GM12801 (cell line): ENCODE data around the gene SERPINB7.

ENCODE experiments used
- TF ChIP-seq, protein P1 (sequence below): IDR thresholded peaks from one replicate; pipeline ENCODE4 v1.5.1; 2011; ENCODE audit warnings: control low read depth; ENCODE audit not compliant: insufficient read length; ENCODE audit errors: extremely low read depth

Gene SERPINB7

DNA sequence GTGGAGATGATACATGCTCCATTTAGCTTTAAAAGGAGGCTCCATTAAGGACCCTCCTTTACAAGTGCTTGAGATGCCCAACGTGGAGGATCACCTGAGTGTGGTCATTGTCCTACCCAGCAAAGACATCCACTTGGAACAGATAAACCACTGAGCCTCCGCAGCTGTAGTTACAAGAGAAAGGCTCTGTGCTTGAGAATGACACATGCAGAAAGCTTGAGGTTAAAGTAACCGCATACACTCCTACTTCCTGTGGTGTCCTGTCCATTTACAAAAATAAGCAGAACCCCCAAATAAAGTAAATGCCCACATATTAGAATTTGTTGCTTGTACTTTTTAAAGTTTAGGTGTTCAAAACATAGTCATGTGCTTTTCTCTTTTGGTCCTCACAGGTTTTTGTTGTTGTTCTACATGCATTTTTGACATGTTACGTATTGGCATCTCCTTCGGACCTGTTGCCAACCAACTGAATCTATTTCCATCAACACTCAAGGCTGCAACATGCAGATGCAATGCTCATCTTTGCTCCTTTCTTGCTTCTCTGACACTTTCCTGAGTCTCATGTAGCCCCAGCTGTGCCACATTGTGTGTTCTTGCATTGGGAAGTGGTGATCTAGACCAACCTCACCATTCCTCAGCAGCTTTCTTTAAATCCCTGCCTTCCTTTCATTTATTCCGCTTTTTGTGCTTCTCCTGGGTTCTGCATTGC, 56.0 kb downstream of the SERPINB7 start:
- TF ChIP-seq, protein P1, sequence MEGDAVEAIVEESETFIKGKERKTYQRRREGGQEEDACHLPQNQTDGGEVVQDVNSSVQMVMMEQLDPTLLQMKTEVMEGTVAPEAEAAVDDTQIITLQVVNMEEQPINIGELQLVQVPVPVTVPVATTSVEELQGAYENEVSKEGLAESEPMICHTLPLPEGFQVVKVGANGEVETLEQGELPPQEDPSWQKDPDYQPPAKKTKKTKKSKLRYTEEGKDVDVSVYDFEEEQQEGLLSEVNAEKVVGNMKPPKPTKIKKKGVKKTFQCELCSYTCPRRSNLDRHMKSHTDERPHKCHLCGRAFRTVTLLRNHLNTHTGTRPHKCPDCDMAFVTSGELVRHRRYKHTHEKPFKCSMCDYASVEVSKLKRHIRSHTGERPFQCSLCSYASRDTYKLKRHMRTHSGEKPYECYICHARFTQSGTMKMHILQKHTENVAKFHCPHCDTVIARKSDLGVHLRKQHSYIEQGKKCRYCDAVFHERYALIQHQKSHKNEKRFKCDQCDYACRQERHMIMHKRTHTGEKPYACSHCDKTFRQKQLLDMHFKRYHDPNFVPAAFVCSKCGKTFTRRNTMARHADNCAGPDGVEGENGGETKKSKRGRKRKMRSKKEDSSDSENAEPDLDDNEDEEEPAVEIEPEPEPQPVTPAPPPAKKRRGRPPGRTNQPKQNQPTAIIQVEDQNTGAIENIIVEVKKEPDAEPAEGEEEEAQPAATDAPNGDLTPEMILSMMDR = no peak

DNA sequence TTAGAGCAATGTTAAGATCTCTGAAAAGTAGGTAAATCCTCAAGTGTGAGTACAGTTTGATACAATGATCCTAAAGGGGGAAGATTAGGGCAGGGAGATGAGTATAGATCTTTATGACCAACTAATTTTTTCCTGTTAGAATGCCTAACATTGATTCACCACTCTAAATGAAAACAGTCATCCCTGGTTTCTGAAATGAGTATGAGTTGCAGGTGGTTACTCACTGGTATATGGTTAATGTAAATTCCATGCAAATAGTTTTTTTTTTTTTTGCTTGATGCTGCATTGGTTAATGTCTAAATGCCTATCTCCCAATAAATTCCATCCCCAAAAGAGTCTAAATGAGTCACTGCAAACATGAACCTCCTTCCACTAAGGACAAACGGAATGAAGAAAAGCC, 57.3 kb downstream of the SERPINB7 start:
- TF ChIP-seq, protein P1 = no peak

DNA sequence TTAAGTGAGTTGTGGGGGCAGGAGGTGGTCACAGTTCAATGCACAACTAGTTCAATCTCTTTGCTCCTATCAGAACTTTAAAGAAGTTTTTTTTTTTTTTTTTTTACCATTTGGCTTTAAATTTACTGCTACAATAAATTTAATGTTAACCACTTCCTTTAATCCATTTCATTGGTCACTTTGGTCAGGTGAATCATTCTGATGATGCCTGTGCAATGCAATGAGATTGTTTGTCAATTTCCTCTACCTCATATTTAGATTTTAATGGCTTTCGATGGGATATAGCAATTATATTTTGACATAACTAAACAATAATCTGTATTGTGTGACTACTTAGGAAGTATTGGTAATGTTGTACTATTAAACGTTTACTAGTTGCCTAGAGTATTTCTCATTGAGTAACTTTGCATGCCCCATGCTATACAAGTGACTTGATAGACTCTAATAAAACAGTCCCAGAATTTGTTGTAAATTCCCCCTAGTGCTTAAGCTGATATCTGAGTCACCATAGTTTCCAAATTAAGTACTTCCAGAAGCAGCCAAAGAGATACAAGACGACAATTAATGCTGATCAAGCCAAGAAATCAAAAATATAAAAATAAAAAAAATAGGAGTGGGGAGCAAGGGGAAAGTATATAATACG, 59.4 kb downstream of the SERPINB7 start:
- TF ChIP-seq, protein P1 = no peak

DNA sequence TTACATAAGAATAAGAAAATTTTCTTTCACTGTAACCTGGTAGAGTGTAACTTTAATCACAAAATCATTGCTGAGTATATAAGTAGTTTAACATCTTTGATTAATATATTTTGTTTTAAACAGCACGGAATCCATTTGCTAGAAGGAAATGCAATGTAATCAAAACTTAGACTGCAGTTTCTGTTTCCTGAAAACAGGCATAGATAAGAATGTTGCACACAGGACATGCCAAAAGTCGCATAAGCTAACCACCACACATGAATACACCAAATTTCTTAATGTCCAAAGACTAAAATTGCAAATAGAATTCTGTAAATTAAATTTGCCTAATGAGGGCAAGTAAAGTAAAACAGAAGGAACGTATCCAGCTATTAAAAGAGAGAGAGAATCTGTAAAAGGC, 61.2 kb downstream of the SERPINB7 start:
- TF ChIP-seq, protein P1 = no peak

DNA sequence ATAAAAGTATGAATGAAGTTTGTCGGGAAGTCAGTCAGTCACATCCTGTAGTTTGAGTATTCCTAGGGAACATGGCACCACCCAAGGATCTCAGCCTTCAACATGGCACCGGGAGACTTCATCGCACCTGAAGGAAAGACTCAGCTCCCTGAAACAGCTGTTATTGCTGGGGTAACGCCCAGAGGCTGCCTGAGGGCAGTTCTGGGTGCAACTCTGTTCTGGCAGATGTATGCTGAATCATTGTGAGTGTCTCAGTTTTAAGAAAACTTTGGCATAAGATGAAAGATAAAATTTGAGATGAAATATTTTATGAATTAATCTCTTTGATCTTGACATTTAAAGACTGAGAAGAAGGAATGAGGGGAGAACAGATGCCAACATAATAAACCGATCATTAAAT, 62.4 kb downstream of the SERPINB7 start:
- TF ChIP-seq, protein P1 = no peak

DNA sequence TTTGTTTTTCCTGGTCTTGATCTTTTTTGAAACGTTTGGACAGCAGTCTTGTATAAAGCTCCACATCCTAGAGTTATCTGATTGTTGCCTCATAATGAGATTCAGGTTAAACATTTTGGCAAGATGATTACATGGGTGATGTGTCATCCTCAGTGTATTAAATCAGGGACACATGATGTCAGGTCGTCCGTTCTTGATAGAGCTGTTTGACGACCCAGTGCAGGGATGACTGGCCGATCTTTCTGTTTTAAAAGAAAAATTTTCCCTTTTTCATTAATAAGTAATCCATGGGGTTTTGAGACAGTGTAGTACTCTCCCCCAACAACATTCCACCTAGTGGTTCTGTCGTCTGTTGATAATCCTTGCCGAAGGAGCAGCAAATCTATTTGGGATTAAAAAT, 67.8 kb downstream of the SERPINB7 start:
- TF ChIP-seq, protein P1 = no peak

DNA sequence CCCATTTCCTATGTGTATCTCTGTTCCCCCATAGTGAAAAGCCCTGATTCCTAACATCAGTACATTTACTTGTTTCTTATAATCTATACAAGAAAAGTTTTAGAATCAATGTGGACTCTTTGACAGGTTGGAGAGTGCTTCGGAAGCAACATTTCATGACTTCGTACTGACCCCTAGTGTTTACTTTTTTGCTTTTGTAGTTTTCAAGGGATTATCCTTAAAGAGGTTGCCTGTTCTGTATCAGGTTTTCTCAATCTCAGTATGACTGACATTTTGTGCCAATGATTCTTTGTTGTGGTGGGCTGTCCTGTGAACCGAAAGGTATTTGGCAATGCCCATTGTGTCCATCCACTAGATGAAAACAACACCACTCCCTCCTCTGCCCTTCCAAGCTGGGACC, 69.0 kb downstream of the SERPINB7 start:
- TF ChIP-seq, protein P1 = no peak
